IMR-90 (cell line): ENCODE data around the gene NRF1.

Experiments used
- BHLHE40 ChIP-seq: fragments of 150-350 bp; IDR thresholded peaks from 2 replicates; pipeline ENCODE4 v1.6.1; 2016; ENCODE audit warnings: mild to moderate bottlenecking, low read depth, low read length
- CEBPB ChIP-seq: IDR thresholded peaks from 2 replicates; pipeline ENCODE4 v1.6.1; 2012; ENCODE audit warnings: low read depth, low read length, improper control_type of control experiment
- CTCF ChIP-seq: conservative IDR thresholded peaks from 2 replicates; pipeline ENCODE4 v1.5.1; 2012; ENCODE audit warnings: mild to moderate bottlenecking, low read depth, low read length, improper control_type of control experiment
- MAZ ChIP-seq: IDR thresholded peaks from 2 replicates; pipeline ENCODE4 v1.6.1; 2012; ENCODE audit warnings: low read depth, mild to moderate bottlenecking, low read length, improper control_type of control experiment, moderate library complexity, borderline replicate concordance
- MXI1 ChIP-seq: IDR thresholded peaks from 2 replicates; pipeline ENCODE4 v1.6.1; 2012; ENCODE audit warnings: low read depth, mild to moderate bottlenecking, low read length, moderate library complexity, borderline replicate concordance
- POLR2A ChIP-seq: IDR thresholded peaks from 2 replicates; pipeline ENCODE4 v1.6.1; 2012; ENCODE audit warnings: mild to moderate bottlenecking, low read depth, low read length
- RAD21 ChIP-seq: IDR thresholded peaks from 2 replicates; pipeline ENCODE4 v1.6.1; 2012; ENCODE audit warnings: low read length, improper control_type of control experiment
- RCOR1 ChIP-seq: IDR thresholded peaks from 2 replicates; pipeline ENCODE4 v1.6.1; 2012; ENCODE audit warnings: mild to moderate bottlenecking, low read length, improper control_type of control experiment; ENCODE audit not compliant: insufficient replicate concordance
- SMC3 ChIP-seq: fragments of 150-350 bp; IDR thresholded peaks from 2 replicates; pipeline ENCODE4 v1.6.1; 2016; ENCODE audit warnings: low read depth, mild to moderate bottlenecking, antibody characterized with exemption, low read length, moderate library complexity

GRCh38 chr7:129650056-129650758 is 38.7 kb downstream of the NRF1 start:
- TF ChIP-seq CTCF (no peak), POLR2A (no peak), SMC3 (no peak), BHLHE40 (no peak), MAZ (no peak), RAD21 (no peak), MXI1 (no peak), CEBPB (no peak), RCOR1 (no peak)
